MCF 10A (cell line): Measurements from ENCODE around the gene ELFN1. TPM values are rescaled to one million over a fixed set of nuclear protein-coding genes. Genes with fewer than 3 reads are reported as not detected.

ENCODE experiments used
- BruUV-seq: library from RNA; stranded (reverse); fragments of 400-500 nt; replicated peaks from 2 replicates; lab custom pipeline; 2021; lab: Mats Ljungman, UMichigan
- CTCF ChIA-PET: fragments of 300-600 bp; sonication (Branson Sonifier 250); formaldehyde crosslinking; extraction: SDS; loops from one replicate; lab custom pipeline; 2021; ENCODE audit warnings: antibody characterized with exemption, inconsistent platforms; lab: Yijun Ruan, JAX
- POLR2A ChIA-PET: fragments of 300-600, 350-650 bp; sonication (Branson Sonifier 250); formaldehyde crosslinking; extraction: SDS; loops from one replicate; lab custom pipeline; 2020; ENCODE audit warnings: antibody characterized with exemption, inconsistent platforms; lab: Yijun Ruan, JAX
- DNase-seq: peaks from one replicate; pipeline ENCODE4 v3.0.0-alpha.2; 2018; ENCODE audit not compliant: unreplicated experiment
- H3K27ac Mint-ChIP-seq: one replicate; pipeline ENCODE4 v1.8.0; 2022; ENCODE audit warnings: mild to moderate bottlenecking, low read depth, mixed read lengths; ENCODE audit not compliant: unreplicated experiment
- H3K27me3 Mint-ChIP-seq: one replicate; pipeline ENCODE4 v1.8.0; 2022; ENCODE audit warnings: mixed read lengths; ENCODE audit not compliant: insufficient read depth, unreplicated experiment
- H3K36me3 Mint-ChIP-seq: one replicate; pipeline ENCODE4 v1.8.0; 2022; ENCODE audit warnings: mild to moderate bottlenecking, moderate library complexity, mixed read lengths; ENCODE audit not compliant: insufficient read depth, unreplicated experiment
- H3K4me1 Mint-ChIP-seq: one replicate; pipeline ENCODE4 v1.8.0; 2022; ENCODE audit warnings: mixed read lengths; ENCODE audit not compliant: insufficient read depth, unreplicated experiment
- H3K4me3 Mint-ChIP-seq: one replicate; pipeline ENCODE4 v1.8.0; 2022; ENCODE audit warnings: mild to moderate bottlenecking, moderate library complexity, mixed read lengths; ENCODE audit not compliant: unreplicated experiment
- H3K9me3 Mint-ChIP-seq: one replicate; pipeline ENCODE4 v1.8.0; 2022; ENCODE audit warnings: mixed read lengths; ENCODE audit not compliant: unreplicated experiment
- intact Hi-C: fragments of 100-400 bp; cut with micrococcal nuclease; formaldehyde crosslinking; loops from 2 replicates; pipeline ENCODE4 v1.14.1; 2022
- total RNA-seq: library from RNA; stranded (reverse); gene quantifications from 2 replicates; pipeline ENCODE4 v1.2.3, GENCODE V29; 2022
- TF ChIP-seq, protein P1 (sequence below): fragments of 200-600 bp; IDR thresholded peaks from one replicate; pipeline ENCODE4 v1.8.0; 2022; ENCODE audit warnings: antibody characterized with exemption, mild to moderate bottlenecking; ENCODE audit not compliant: unreplicated experiment

The ELFN1 gene
- total RNA-seq, 1 experiment from 2014 or later: not detected

DNA sequence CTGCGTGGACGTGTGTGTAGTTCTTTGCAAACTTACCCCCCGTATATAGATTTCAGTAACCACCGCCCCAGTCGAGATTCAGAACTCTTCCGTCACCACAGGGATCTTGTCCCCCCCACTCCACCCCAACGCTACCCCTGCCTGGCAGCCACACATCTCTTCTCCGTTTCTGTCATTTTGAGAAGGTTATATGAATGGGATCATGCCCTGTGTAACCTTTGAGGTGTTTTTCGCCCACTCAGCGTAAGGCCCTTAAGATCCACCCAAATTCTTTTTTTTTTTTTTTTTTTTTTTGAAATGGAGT lies 83.4 kb downstream of the ELFN1 start:
- Mint-ChIP-seq H3K9me3 (no peaks in the 10 kb centered on the region), H3K4me1 (no peaks in the 10 kb centered on the region), H3K36me3 (no peaks in the 10 kb centered on the region), H3K27ac (no peak overlapping the region), H3K27me3 (peaks cover 45% of the 10 kb centered on the region), H3K4me3 (no peak overlapping the region)
- ChIA-PET CTCF (no interaction called here), POLR2A (no interaction called here)
- TF ChIP-seq, protein P1, sequence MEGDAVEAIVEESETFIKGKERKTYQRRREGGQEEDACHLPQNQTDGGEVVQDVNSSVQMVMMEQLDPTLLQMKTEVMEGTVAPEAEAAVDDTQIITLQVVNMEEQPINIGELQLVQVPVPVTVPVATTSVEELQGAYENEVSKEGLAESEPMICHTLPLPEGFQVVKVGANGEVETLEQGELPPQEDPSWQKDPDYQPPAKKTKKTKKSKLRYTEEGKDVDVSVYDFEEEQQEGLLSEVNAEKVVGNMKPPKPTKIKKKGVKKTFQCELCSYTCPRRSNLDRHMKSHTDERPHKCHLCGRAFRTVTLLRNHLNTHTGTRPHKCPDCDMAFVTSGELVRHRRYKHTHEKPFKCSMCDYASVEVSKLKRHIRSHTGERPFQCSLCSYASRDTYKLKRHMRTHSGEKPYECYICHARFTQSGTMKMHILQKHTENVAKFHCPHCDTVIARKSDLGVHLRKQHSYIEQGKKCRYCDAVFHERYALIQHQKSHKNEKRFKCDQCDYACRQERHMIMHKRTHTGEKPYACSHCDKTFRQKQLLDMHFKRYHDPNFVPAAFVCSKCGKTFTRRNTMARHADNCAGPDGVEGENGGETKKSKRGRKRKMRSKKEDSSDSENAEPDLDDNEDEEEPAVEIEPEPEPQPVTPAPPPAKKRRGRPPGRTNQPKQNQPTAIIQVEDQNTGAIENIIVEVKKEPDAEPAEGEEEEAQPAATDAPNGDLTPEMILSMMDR: no peak
- DNase-seq: no peak
- intact Hi-C loops: no loop called here
- BruUV-seq: no TSS peak

DNA sequence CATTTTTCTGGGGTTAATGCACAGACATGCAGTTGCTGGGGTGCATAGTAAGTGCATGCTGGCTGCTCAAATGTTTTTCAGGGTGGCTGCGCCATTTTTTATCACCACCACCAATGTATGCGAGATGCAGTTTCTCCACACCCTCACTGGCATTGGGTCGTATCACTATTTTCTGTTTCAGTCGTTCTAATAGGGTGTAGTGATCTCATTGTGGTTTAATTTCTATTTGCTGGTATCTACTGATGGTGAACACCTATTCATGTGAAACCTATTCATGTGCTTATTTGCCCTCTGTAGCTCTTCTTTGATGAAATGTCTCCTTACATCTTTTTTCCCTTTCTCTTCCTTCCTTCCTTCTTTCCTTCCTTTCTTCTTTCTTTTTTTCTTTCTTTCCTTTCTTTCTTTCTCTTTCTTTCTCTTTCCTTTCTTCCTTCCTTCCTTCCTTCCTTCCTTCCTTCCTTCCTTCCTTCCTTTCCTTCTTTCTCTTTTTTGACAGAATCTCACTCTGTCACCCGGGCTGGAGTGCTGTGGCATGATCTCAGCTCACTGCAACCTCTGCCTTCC lies 84.3 kb downstream of the ELFN1 start:
- Mint-ChIP-seq H3K4me1 (no peaks in the 10 kb centered on the region), H3K4me3 (no peak overlapping the region), H3K27ac (no peak overlapping the region), H3K27me3 (peaks cover 53% of the 10 kb centered on the region), H3K9me3 (no peaks in the 10 kb centered on the region), H3K36me3 (no peaks in the 10 kb centered on the region)
- no peak for DNase-seq
- ChIA-PET CTCF (interaction anchor here (0.7 kb wide), 1 partner anchor 92 kb away, joined by 3 read pairs; no protein-coding TSS in a partner anchor), POLR2A (no interaction called here)
- intact Hi-C loops: no loop called here
- no TSS peak for BruUV-seq
- TF ChIP-seq, protein P1: no peak

DNA sequence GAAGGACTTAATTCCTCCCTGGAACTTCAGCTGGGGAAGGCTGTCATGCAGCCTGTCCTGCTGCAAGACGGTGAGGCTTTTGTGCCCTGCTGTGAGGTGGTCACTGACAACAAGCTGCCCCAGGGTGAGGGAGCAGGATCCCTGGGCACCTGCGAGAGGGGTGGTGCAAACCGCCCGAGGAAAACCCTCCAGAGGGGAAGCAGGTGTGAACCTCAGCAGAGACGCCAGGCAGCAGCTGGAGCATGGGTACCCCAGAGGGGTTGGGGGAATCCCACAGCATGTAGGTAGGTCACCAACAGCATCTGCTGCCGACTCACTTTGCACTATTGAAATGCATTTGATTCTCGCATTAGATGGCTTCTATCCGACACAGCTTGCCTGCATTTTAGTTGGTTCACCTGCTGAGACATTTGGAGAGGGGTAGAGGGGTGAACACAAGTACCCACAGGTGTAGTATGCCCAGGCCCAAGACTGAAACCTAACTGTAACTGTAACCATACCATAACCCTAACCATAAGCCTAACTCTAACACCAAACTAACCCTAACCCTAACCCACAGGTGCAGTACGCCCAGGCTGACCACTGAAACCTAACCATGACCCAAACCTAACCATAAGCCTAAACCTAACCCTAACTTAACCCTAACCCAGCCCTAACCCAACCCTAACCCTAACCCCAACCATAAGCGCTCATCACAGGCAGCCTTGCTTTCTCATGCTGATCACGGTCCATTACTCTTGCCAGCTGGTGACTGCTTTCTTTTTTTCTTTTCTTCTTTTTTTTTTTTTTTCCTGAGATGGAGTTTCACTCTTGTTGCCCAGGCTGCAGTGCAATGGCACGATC lies 85.9 kb downstream of the ELFN1 start:
- H3K4me1 Mint-ChIP-seq: no peaks in the 10 kb centered on the region
- no peaks in the 10 kb centered on the region for H3K9me3 Mint-ChIP-seq
- DNase-seq: no peak
- H3K36me3 Mint-ChIP-seq: no peaks in the 10 kb centered on the region
- H3K27ac Mint-ChIP-seq: no peak overlapping the region
- intact Hi-C loops: no loop called here
- peaks cover 53% of the 10 kb centered on the region for H3K27me3 Mint-ChIP-seq
- ChIA-PET POLR2A (interaction anchor here (0.7 kb wide), 1 partner anchor 21 kb away, joined by 3 read pairs; no protein-coding TSS in a partner anchor), CTCF (no interaction called here)
- no peak overlapping the region for H3K4me3 Mint-ChIP-seq
- TF ChIP-seq, protein P1: no peak
- no TSS peak for BruUV-seq

DNA sequence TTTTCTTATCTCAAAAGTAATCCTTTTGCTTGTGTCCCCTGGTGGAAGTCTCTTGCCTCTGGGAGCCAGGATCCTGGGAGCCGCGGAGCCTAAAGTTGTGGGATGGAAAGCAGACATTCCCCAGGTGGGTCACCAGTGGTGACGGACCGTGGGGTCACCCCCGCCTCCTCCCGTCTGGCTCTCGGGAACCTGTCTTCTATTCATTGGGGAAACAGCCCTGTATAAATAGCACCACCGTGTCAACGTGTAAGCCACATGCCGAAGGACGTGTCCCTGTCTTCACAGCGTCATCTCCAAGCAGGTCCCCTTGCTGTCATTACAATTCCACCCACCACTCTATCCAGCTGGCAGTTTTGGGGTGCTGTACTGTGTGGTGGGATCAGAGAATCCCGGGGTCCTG lies 87.5 kb downstream of the ELFN1 start:
- Mint-ChIP-seq H3K36me3 (no peaks in the 10 kb centered on the region), H3K4me1 (no peaks in the 10 kb centered on the region), H3K27ac (no peak overlapping the region), H3K27me3 (peaks cover 53% of the 10 kb centered on the region), H3K9me3 (no peaks in the 10 kb centered on the region), H3K4me3 (no peak overlapping the region)
- POLR2A ChIA-PET: no interaction called here
- no TSS peak for BruUV-seq
- TF ChIP-seq, protein P1: no peak
- intact Hi-C loops: no loop called here
- no peak for DNase-seq
- CTCF ChIA-PET: interaction anchor here (0.6 kb wide), 1 partner anchor 12 kb away, joined by 3 read pairs; no protein-coding TSS in a partner anchor
